ENCODE measurements around the gene GLB1L.
"Not testable (repeated sequence)": the region's sequence is repeated elsewhere in the genome, so short reads cannot be mapped to it uniquely, and the experiment has no call there.

Gene GLB1L

DNA sequence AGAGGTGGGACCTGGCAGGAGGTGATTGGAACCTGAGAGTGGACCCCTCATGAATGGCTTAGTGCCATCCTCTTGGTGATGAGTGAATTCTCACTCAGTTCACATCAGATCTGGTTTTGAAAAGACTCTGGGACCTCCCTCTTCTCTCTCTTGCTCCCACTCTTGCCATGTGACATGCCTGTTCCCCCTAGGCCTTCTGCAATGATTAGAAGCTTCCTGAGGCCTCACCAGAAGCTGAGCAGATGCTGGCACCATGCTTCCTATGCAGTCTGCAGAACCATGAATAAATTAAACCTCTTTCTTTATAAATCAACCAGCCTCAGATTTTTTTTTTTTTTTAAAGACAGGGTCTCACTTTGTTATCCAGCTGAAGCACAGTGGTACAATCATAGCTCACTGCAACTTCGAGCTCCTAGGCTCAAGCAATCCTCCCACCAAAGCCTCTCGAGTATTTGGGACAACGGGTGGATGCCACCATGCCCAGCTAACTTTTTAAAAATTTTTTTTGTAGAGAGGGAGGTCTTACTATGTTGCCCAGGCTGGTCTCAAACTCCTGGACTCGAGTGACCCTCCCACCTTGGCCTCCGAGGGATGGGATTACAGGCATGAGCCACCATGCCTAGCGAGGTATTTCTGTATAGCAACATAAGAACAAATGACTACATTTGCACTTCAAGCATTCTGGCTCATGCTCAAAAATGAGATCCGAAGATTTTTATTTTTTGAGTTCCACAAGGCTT is 40.6 kb downstream of the GLB1L start:
- no peak for DNase-seq

- DNase-seq: not testable (repeated sequence)
These were observed 43.9 kb downstream of the GLB1L start for GRCh38 chr2:219201331-219201730.

DNA sequence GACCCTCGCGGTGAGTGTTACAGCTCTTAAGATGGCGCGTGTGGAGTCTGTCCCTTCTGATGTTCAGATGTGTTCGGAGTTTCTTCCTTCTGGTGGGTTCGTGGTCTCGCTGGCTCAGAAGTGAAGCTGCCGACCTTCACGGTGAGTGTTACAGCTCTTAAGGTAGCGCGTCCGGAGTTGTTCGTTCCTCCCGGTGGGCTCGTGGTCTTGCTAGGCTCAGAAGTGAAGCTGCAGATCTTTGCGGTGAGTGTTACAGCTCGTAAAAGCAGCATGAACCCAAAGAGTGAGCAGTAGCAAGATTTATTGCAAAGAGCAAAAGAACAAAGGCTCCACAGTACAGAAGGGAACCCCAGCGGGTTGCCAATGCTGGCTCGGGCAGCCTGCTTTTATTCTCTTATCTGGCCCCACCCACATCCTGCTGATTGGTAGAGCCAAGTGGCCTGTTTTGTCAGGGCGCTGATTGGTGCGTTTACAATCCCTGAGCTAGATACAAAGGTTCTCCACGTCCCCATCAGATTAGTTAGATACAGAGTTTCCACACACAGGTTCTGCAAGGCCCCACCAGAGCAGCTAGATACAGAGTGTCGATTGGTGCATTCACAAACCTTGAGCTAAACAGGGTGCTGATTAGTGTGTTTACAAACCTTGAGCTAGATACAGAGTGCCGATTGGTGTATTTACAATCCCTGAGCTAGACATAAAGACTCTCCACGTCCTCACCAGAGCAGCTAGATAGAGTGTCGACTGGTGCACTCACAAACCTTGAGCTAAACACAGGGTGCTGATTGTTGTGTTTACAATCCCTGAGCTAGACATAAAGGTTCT is 44.5 kb downstream of the GLB1L start:
- DNase-seq: not testable (repeated sequence)

GRCh38 chr2:219199470-219200211 is 45.6 kb downstream of the GLB1L start:
- no peak for DNase-seq

GRCh38 chr2:219198974-219199373 is 46.3 kb downstream of the GLB1L start:
- no peak for DNase-seq

DNA sequence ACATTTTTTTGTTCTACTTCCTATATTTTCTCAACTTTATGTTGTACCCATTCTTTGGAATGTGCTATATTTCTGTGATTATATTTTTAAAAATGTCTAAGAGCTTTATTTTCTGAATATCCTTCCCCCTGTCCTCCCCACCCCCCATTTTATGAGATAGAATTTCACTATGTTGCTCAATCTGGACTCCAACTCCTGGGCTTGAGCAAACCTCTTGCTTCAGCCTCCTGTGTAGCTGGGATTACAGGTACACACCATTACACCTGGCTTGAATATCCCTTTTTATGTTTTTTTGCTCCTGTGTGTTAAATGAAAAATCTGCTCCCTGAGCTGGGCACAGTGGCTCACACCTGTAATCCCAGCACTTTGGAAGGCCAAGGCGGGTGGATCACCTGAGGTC is 47.9 kb downstream of the GLB1L start:
- no peak for DNase-seq

DNA sequence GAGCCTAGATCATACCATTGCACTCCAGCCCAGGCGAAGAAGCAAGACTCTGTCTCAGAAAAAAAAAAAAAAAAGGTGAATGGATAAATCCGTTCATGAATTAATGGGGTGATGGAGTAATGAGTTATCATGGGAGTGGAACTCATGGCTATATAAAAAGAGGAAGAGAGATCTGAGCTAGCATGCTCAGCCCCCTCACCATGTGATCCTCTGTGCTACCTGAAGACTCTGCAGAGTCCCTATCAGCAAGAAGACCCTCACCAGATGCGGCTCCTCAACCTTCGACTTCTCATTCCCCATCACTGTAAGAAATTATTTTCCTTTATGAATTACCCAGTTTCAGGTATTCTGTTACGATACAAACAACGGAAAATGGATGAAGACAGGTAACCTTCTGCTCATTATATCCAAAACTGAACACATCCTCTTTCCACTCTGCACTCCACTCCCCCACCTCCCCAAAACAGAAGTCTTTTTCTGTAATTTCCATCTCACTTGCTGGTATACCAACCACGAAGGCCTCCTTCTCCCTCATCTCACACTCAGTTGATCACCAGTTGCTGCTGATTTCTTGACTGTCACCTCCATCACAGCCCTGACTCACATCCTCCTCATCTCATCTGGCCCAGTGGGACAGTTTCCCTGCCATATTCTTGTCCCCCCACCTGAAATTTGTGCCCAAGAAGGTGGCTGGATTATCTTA is 58.3 kb downstream of the GLB1L start:
- no peak for DNase-seq

Measured in NCI-H2029 treated with DMSO at 0.1 percent for 48 hours (cell line).